Upper lobe of left lung (tissue), 6 donors: ENCODE results near the gene HIC1. TPM values are rescaled to one million over a fixed set of nuclear protein-coding genes. Genes with fewer than 3 reads are reported as not detected.

Experiments used
- ATAC-seq, 2 donors: fragments of 200-7000 bp; cut with Tn5 transposase; one replicate each; pipeline ENCODE4 v1.9.1; 2022; ENCODE audit warnings: mild to moderate bottlenecking in 2 of 2, moderate library complexity in 2 of 2; ENCODE audit not compliant: low FRiP score in 2 of 2
- DNase-seq, 2 donors: peaks; one replicate each; pipeline ENCODE4 v3.0.0-alpha.2; 2019 to 2020
- H3K27ac ChIP-seq, 4 donors: fragments of 200-600 bp; sonication (generic); one replicate each; pipeline ENCODE4 v1.5.1; 2016 to 2019
- H3K27me3 ChIP-seq, 4 donors: fragments of 200-600 bp; sonication (generic); one replicate each; pipeline ENCODE4 v1.5.1; 2017 to 2019
- H3K36me3 ChIP-seq, 4 donors: fragments of 200-600 bp; sonication (generic); one replicate each; pipeline ENCODE4 v1.5.1; 2016 to 2019
- H3K4me1 ChIP-seq, 4 donors: fragments of 200-600 bp; sonication (generic); one replicate each; pipeline ENCODE4 v1.5.1; 2018 to 2019
- H3K4me3 ChIP-seq, 4 donors: fragments of 200-600 bp; sonication (generic); one replicate each; pipeline ENCODE4 v1.5.1; 2017 to 2019; ENCODE audit warnings: mild to moderate bottlenecking in 2 of 4, moderate library complexity in 1 of 4
- H3K9me3 ChIP-seq, 4 donors: fragments of 200-600 bp; sonication (generic); one replicate each; pipeline ENCODE4 v1.5.1; 2018 to 2019
- EP300 ChIP-seq, 4 donors: sonication (generic); formaldehyde crosslinking; IDR thresholded peaks; one replicate each; pipeline ENCODE4 v1.5.1; 2017; ENCODE audit warnings: antibody characterized with exemption in 4 of 4, control low read depth in 2 of 4
- POLR2A ChIP-seq, 4 donors: fragments of 450-650 bp; IDR thresholded peaks; one replicate each; pipeline ENCODE4 v1.5.1; 2016 to 2017; ENCODE audit warnings: antibody characterized with exemption in 4 of 4, mild to moderate bottlenecking in 2 of 4
- POLR2AphosphoS5 ChIP-seq, 2 donors: sonication (generic); formaldehyde crosslinking; IDR thresholded peaks; one replicate each; pipeline ENCODE4 v1.5.1; 2017; ENCODE audit warnings: antibody characterized with exemption in 2 of 2
- WGBS, 2 donors: methylation state at CpG; one replicate each; pipeline ENCODE4 v1.1.5; 2017 to 2018; 5-methylcytosine and 5-hydroxymethylcytosine counted together
- total RNA-seq, 6 donors: library from RNA; depleted of rRNA in 4 of 6; stranded (reverse); fragments of >200 nt in 4 of 6; gene quantifications; one replicate each; pipeline versions ENCODE4 v1.1.0 to v1.2.1, GENCODE V29; 2016 to 2021
- TF ChIP-seq, protein P1 (sequence below), 6 experiments: fragments of 450-650 bp in 4 of 6; fragments of 200-600 bp in 2 of 6; sonication (generic) in 2 of 6; IDR thresholded peaks; one replicate each; pipeline ENCODE4 v1.5.1; 2016 to 2019; ENCODE audit warnings: antibody characterized with exemption in 6 of 6
- donor health status: DM: no; HTN: no; CAD: no; lungs with moderate emphysema.
- donor health status: DM: no; HTN: yes; CAD: no; lungs with severe emphysema.

Gene HIC1
- total RNA-seq, 6 donors from 2014 or later: 8.0 to 25.5 (median 19.1) TPM

DNA sequence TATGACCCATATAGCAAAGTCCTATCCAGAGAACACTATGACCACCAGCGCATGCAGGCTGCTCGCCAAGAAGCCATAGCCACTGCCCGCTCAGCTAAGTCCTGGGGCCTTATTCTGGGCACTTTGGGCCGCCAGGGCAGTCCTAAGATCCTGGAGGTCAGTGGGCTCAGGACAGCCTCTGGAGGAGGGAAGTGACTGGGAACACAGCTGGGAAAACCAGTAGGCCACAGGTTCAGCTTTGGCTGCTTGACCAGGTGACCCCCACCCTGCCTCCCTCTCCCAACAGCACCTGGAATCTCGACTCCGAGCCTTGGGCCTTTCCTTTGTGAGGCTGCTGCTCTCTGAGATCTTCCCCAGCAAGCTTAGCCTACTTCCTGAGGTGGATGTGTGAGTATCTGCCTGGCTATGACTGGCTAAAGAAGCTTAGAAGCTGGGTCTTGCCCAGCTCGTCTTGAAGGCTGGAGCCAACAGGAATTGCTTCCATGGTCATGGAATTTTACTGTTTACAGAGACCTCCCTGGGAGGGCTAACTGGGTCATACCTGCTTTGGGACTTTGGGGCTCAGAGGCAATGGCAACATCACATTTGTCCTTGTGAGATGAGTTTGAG is 14.6 kb upstream of the HIC1 start:
- no peaks in the 10 kb centered on the region for H3K27me3 ChIP-seq
- no peak for TF ChIP-seq POLR2AphosphoS5 (IDR thresholded peaks at IDR 0.05)
- DNase-seq (no peak), ATAC-seq (no peak)
- peaks cover 2 to 48% (median 37%) of the 10 kb centered on the region in 4 donors for H3K36me3 ChIP-seq
- H3K27ac ChIP-seq: no peak overlapping the region
- no peak overlapping the region for H3K4me3 ChIP-seq
- WGBS, 2 donors: 88 to 92% methylated on average over 5 to 7 of the region's 7 CpGs
- peaks cover 10 to 24% (median 21%) of the 10 kb centered on the region in 4 donors for H3K4me1 ChIP-seq
- no peaks in the 10 kb centered on the region for H3K9me3 ChIP-seq

DNA sequence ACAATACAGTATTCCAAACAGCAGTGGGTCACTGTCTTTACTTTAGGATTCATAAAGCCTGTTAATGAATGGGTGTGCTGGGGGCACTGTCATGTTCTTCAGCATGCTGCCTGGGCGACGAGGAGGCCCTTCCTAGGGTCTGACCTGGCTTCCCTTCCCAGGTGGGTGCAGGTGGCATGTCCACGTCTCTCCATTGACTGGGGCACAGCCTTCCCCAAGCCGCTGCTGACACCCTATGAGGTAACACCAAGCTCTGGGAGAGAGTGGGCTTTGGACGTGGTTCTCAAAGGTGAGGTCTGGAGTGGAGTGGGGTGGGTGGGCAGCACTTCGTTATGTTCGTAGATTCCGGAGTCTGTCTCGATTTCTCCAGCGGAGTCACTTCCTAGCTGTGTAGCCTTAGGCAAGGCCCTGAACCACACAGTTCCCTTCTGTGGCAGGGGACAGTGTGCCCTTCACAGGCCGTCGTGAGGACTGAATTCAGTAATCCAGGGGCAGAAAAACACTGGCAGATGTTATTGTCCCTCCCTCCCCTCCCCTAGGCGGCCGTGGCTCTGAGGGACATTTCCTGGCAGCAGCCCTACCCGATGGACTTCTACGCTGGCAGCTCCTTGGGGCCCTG is 13.9 kb upstream of the HIC1 start:
- Histone ChIP-seq H3K4me1 (peaks cover 10 to 24% (median 21%) of the 10 kb centered on the region in 4 donors), H3K27ac (peak overlapping the region; percentile 90 to 94 (median 92)), H3K9me3 (no peaks in the 10 kb centered on the region), H3K4me3 (peak overlapping the region; percentile 61 to 90 (median 83)), H3K27me3 (no peaks in the 10 kb centered on the region), H3K36me3 (peaks cover 2 to 43% (median 32%) of the 10 kb centered on the region in 4 donors)
- no peak for DNase-seq
- no peak for ATAC-seq
- no peak for TF ChIP-seq EP300 (IDR thresholded peaks at IDR 0.05)
- TF ChIP-seq POLR2A (IDR thresholded peaks at IDR 0.05): no peak
- no peak for TF ChIP-seq POLR2AphosphoS5 (IDR thresholded peaks at IDR 0.05)
- TF ChIP-seq, protein P1, sequence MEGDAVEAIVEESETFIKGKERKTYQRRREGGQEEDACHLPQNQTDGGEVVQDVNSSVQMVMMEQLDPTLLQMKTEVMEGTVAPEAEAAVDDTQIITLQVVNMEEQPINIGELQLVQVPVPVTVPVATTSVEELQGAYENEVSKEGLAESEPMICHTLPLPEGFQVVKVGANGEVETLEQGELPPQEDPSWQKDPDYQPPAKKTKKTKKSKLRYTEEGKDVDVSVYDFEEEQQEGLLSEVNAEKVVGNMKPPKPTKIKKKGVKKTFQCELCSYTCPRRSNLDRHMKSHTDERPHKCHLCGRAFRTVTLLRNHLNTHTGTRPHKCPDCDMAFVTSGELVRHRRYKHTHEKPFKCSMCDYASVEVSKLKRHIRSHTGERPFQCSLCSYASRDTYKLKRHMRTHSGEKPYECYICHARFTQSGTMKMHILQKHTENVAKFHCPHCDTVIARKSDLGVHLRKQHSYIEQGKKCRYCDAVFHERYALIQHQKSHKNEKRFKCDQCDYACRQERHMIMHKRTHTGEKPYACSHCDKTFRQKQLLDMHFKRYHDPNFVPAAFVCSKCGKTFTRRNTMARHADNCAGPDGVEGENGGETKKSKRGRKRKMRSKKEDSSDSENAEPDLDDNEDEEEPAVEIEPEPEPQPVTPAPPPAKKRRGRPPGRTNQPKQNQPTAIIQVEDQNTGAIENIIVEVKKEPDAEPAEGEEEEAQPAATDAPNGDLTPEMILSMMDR (IDR thresholded peaks at IDR 0.05): no peak
- WGBS, 2 donors: 42 to 47% methylated on average over 14 to 16 of the region's 16 CpGs

DNA sequence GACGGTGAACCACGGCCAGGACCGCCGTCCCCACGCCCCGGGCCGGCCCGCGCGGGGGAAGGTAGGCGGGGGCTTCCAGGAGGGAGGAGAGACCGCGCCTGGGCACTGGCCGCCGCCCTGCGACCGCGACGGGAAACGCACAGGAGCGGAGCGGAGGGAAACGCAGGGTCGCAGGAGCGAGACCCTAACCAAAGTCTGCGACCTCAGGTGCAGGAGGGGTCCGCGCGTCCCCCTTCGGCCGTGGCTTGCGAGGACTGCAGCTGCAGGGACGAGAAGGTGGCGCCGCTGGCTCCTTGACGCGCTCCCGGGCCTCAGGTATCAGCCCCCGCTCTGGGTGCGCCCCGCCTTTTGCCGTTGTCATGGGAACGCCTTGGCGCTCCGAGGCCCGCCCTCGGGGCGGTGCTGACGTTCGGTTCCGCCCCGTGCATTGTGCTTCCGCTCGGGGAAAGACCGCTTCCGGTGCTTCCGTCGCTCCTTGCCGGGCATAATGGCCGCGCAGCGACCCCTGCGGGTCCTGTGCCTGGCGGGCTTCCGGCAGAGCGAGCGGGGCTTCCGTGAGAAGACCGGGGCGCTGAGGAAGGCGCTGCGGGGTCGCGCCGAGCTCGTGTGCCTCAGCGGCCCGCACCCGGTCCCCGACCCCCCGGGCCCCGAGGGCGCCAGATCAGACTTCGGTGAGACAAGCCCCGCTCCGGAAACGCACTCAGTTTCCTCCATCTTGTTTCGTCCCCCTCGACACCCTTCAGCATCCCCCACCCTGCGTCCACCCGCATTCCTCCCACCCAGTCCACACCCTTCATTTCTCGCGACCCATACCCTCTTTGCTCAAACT is 13.1 kb upstream of the HIC1 start, which contains the start of gene OVCA2:
Gene OVCA2, plus strand, starts transcription at position 462 of the 829 bp plus-strand sequence. Its CDS starts 26 bp downstream, at position 488.
- Histone ChIP-seq H3K27ac (peak within 1 kb of the TSS; percentile 90 to 94 (median 92)), H3K27me3 (no peaks in the 10 kb centered on the region), H3K4me3 (peak within 1 kb of the TSS; percentile 61 to 90 (median 83)), H3K9me3 (no peaks in the 10 kb centered on the region), H3K36me3 (peaks cover 2 to 36% (median 24%) of the 10 kb centered on the region in 4 donors), H3K4me1 (peaks cover 10 to 24% (median 21%) of the 10 kb centered on the region in 4 donors)
- 0 to 1% methylated on average over 8 to 45 of the region's 93 CpGs for WGBS, 2 donors
- ATAC-seq: peak; percentile 96
- DNase-seq: peak; percentile 96 to 98
- TF ChIP-seq, protein P1 (IDR thresholded peaks at IDR 0.05): peak; percentile 15 to 78 (median 56)
- TF ChIP-seq POLR2A (IDR thresholded peaks at IDR 0.05): peak in 3 of 4 donors; percentile 24 to 81 (median 76)
- TF ChIP-seq POLR2AphosphoS5 (IDR thresholded peaks at IDR 0.05): peak; percentile 81 to 91
- TF ChIP-seq EP300 (IDR thresholded peaks at IDR 0.05): no peak

DNA sequence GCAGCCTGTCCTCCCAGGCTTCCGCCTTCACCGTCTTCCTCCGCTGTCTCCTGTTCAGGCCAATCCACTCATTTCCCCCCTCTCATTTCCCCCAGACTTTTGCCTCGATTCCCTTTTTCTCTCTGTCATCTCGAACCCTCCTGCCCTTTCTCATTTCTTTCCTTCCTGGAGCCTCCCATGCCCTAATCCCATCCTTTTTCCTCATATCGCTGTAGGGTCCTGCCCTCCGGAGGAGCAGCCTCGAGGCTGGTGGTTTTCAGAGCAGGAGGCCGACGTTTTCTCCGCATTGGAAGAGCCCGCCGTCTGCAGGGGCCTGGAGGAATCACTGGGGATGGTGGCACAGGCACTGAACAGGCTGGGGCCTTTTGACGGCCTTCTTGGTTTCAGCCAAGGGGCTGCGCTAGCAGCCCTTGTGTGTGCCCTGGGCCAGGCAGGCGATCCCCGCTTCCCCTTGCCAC is 12.5 kb upstream of the HIC1 start:
- Histone ChIP-seq H3K4me1 (peaks cover 10 to 24% (median 21%) of the 10 kb centered on the region in 4 donors), H3K27me3 (no peaks in the 10 kb centered on the region), H3K27ac (peak overlapping the region; percentile 90 to 94 (median 92)), H3K9me3 (no peaks in the 10 kb centered on the region), H3K4me3 (peak overlapping the region; percentile 61 to 90 (median 83)), H3K36me3 (peaks cover 2 to 29% (median 18%) of the 10 kb centered on the region in 4 donors)
- TF ChIP-seq POLR2AphosphoS5 (IDR thresholded peaks at IDR 0.05) (no peak), POLR2A (IDR thresholded peaks at IDR 0.05) (no peak), EP300 (IDR thresholded peaks at IDR 0.05) (no peak)
- TF ChIP-seq, protein P1 (IDR thresholded peaks at IDR 0.05): no peak
- WGBS, 2 donors: 19 to 21% methylated on average over 17 of the region's 17 CpGs
- peak in 1 of 2 donors; percentile 1 for ATAC-seq
- DNase-seq: no peak
